Esophagus squamous epithelium (tissue), 4 donors: ENCODE data around the gene TMEM129.
"Not testable (repeated sequence)": the region's sequence is repeated elsewhere in the genome, so short reads cannot be mapped to it uniquely, and the experiment has no call there.

Experiments used
- CTCF ChIP-seq, 6 experiments: fragments of 450-650 bp in 4 of 6; fragments of 200-600 bp in 2 of 6; sonication (generic) in 2 of 6; IDR thresholded peaks; one replicate each; pipeline ENCODE4 v1.5.1; 2016 to 2019; ENCODE audit warnings: antibody characterized with exemption in 6 of 6, mild to moderate bottlenecking in 4 of 6, moderate library complexity in 4 of 6
- POLR2A ChIP-seq, 4 donors: fragments of 450-650 bp; IDR thresholded peaks; one replicate each; pipeline ENCODE4 v1.6.1; 2017; ENCODE audit warnings: antibody characterized with exemption in 4 of 4, mild to moderate bottlenecking in 4 of 4, moderate library complexity in 3 of 4

- not testable (repeated sequence) for TF ChIP-seq CTCF, POLR2A (IDR thresholded peaks at IDR 0.05)
Measured at GRCh38 chr4:1671011-1671410, 50.1 kb downstream of the TMEM129 start.
